ENCODE data around the gene DNAI1.

The DNAI1 gene

DNA sequence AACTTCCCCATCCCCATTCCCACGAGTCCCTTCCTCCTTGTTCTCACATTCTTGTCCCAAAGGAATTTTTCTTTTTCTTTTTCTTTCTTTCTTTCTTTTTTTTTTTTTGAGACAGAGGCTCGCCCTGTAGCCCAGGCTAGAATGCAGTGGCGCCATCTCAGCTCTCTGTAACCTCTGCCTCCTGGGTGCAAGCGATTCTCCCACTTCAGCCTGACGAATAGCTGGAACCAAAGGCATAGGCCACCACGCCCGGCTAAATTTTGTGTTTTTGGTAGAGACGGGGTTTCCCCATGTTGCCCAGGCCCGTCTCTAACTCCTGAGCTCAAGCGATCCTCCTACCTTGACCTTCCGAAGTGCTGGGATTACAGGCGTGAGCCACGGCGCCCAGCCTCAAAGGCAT, 751 bp downstream of the DNAI1 start:
- no peak for DNase-seq (ENCODE audit: extremely low read depth, low read depth)
- TF ChIP-seq, protein P1, sequence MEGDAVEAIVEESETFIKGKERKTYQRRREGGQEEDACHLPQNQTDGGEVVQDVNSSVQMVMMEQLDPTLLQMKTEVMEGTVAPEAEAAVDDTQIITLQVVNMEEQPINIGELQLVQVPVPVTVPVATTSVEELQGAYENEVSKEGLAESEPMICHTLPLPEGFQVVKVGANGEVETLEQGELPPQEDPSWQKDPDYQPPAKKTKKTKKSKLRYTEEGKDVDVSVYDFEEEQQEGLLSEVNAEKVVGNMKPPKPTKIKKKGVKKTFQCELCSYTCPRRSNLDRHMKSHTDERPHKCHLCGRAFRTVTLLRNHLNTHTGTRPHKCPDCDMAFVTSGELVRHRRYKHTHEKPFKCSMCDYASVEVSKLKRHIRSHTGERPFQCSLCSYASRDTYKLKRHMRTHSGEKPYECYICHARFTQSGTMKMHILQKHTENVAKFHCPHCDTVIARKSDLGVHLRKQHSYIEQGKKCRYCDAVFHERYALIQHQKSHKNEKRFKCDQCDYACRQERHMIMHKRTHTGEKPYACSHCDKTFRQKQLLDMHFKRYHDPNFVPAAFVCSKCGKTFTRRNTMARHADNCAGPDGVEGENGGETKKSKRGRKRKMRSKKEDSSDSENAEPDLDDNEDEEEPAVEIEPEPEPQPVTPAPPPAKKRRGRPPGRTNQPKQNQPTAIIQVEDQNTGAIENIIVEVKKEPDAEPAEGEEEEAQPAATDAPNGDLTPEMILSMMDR (IDR thresholded peaks at IDR 0.05; ENCODE audit: low read depth, low read length): no peak

DNA sequence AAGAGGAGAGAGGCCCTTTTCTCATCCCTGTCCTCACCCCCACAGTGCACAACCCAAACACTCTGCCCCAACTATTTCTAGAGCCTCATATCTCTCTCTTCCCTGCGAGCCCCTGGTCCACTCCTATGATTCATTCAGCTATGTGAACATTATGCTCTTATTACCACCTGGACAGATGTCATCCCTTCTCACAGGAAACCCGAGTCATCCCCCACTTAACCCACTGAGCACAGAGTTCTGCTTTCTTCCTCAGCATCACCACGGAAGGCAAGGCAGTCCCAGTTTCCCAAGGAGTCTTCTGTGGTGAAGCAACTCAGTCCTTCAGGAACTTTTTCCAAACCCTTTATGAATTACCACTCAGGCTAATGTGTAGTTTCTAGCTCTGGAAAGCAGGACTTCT, 1.3 kb downstream of the DNAI1 start:
- DNase-seq (ENCODE audit: extremely low read depth, low read depth): no peak
- TF ChIP-seq, protein P1 (IDR thresholded peaks at IDR 0.05; ENCODE audit: low read depth, low read length): no peak

DNA sequence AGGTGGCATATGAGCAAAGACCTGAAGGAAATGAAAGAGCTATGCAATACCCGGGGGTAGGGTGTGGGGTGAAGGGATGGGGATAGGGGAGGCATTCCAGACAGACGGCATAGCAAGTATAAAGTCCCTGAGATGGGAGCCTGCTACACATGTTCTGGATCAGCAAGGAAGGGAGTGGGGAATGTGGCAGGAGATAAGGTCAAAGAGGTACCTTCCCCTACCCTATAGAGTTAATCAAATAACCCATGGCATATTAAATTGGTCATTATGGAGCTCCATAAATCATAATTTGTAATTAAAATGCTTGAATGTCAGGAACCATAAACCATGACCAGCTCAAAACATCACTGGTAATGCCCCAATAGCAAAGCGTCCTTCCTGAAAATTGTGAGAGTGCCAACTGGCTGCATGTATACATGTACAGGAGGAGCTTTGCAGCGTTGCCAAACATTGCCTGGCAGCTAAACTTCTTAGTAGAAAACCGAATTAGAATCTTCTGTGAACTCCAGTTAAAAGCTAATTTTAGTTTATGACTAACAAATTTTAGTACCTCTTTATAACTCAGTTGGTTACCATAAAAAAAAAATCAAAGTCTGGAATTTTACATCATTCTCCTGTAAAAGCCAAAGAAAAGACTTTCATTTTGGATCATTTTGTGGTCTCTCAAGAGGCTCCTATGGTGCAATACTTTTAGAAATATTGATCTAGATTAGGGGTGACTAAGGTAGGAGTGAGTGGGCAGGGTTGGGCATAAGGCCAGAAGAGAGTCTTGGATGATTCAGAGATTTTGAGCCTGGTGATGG, 4.7 kb downstream of the DNAI1 start:
- peak; percentile 19 for DNase-seq (ENCODE audit: extremely low read depth, low read depth)
- TF ChIP-seq, protein P1 (IDR thresholded peaks at IDR 0.05; ENCODE audit: low read depth, low read length): no peak

DNA sequence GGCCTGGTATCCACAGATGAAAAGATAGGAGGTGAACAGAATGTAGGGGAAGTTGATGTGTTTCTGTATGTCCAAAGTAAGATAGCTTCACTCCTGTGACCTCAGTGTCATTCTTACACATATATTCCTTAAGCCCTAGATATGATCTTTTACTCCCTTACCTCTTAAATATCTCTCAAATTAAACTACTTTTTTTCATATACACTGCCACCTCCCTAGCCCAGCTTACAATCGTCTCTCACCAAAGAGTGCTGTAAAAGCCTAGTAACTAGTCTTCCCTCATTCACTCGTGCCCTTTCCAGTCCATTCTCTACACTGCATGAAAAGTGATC, 5.3 kb downstream of the DNAI1 start:
- no peak for DNase-seq (ENCODE audit: extremely low read depth, low read depth)
- TF ChIP-seq, protein P1 (IDR thresholded peaks at IDR 0.05; ENCODE audit: low read depth, low read length): no peak

DNA sequence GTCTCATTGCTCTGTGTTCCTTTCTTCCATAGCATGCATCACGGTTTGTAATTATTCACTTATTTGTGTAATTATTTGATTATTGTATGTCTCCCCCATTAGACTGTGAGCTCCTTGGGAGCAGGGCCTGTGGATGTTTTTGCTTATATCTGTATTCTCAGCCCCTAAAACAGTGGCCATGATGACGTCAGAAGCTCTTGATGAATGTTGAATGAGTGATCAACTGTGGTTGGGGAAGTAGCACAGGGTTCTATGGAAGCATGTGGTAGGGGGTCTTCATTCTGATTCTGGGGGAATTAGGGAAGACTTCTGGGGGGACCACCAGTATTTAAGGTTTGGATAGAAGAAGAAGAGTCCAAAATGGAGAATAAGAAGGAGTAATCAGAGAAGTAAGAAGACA, 6.0 kb downstream of the DNAI1 start:
- DNase-seq (ENCODE audit: extremely low read depth, low read depth): no peak
- TF ChIP-seq, protein P1 (IDR thresholded peaks at IDR 0.05; ENCODE audit: low read depth, low read length): no peak

DNA sequence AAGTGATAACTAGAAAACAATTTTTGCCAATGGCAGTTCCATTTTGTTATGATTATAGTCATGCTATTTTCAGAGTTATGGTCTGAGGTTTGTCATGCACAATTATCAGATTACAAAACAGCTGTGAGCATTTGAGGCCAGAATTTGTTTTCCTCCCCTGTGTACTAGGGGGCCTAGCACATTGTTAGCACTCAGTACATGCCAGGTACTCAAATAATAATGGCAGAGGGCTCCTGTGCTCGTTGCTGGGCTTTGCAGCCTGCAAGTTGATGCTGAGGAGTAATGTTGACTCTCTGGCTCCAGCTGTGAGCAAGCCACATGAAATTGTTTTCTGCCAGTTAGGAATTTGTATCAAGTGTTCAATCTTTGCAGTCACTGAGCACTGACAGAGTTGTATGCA, 6.9 kb downstream of the DNAI1 start:
- DNase-seq (ENCODE audit: extremely low read depth, low read depth): no peak
- TF ChIP-seq, protein P1 (IDR thresholded peaks at IDR 0.05; ENCODE audit: low read depth, low read length): no peak

DNA sequence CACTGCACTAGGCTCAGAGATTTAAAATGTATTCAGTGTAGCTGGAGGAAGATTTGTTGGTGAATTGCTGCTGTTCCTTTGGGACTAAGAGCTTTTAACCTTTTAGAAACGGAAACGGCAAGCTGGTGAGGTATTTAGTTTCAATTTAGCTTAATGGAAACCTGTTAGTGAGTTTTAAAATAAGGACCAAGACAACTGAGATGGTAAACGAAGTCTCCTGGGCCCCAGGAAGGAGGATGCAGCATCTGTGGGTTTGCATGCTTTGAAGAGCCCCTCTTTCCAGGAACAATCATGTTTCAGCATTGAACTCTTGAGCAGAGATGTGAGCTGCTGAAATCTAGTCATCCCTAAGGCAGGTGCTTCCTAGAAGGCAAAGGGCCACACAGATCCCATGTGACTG, 16.5 kb downstream of the DNAI1 start:
- TF ChIP-seq, protein P1 (IDR thresholded peaks at IDR 0.05; ENCODE audit: low read depth, low read length): no peak
- no peak for DNase-seq (ENCODE audit: extremely low read depth, low read depth)

Data from AG09319 (cell line).